Type B pancreatic cell (in vitro differentiated cells): ENCODE results near the gene ATRNL1. TPM values are rescaled to one million over a fixed set of nuclear protein-coding genes. Genes with fewer than 3 reads are reported as not detected.

Source experiments
- DNase-seq: peaks from one replicate; pipeline ENCODE4 v3.0.0; 2021; ENCODE audit warnings: mixed read lengths; ENCODE audit not compliant: unreplicated experiment; ENCODE audit errors: extremely low spot score
- H3K27ac Mint-ChIP-seq: 2 replicates; pipeline ENCODE4 v1.8.0; 2021; ENCODE audit warnings: mild to moderate bottlenecking, mixed read lengths
- H3K27me3 Mint-ChIP-seq: 2 replicates; pipeline ENCODE4 v1.8.0; 2021; ENCODE audit warnings: mixed read lengths
- H3K36me3 Mint-ChIP-seq: 2 replicates; pipeline ENCODE4 v1.8.0; 2021; ENCODE audit warnings: mixed read lengths
- H3K4me1 Mint-ChIP-seq: one replicate; pipeline ENCODE4 v1.8.0; 2021; ENCODE audit warnings: mixed read lengths; ENCODE audit not compliant: unreplicated experiment
- H3K4me3 Mint-ChIP-seq: 2 replicates; pipeline ENCODE4 v1.8.0; 2021; ENCODE audit warnings: mild to moderate bottlenecking, mixed read lengths
- H3K9me3 Mint-ChIP-seq: 2 replicates; pipeline ENCODE4 v1.8.0; 2021; ENCODE audit warnings: mixed read lengths
- total RNA-seq: library from RNA; stranded (reverse); gene quantifications from 2 replicates; pipeline ENCODE4 v1.2.1, GENCODE V29; 2021; ENCODE audit warnings: low replicate concordance
- TF ChIP-seq, protein P1 (sequence below): fragments of 200-600 bp; sonication (generic); conservative IDR thresholded peaks from 2 replicates; pipeline ENCODE4 v1.5.0; 2021; ENCODE audit warnings: antibody characterized with exemption, mild to moderate bottlenecking

The ATRNL1 gene
- total RNA-seq, 1 donor from 2014 or later, result 38.4 TPM

GRCh38 chr10:115844591-115844990 is 751.4 kb downstream of the ATRNL1 start:
- H3K36me3 Mint-ChIP-seq, result no peaks in the 10 kb centered on the region
- H3K4me1 Mint-ChIP-seq, result peaks cover 11% of the 10 kb centered on the region
- H3K9me3 Mint-ChIP-seq, result no peaks in the 10 kb centered on the region
- H3K27me3 Mint-ChIP-seq, result no peaks in the 10 kb centered on the region
- H3K4me3 Mint-ChIP-seq, result no peak overlapping the region
- H3K27ac Mint-ChIP-seq, result no peak overlapping the region
- DNase-seq, result no peak
- TF ChIP-seq, protein P1, sequence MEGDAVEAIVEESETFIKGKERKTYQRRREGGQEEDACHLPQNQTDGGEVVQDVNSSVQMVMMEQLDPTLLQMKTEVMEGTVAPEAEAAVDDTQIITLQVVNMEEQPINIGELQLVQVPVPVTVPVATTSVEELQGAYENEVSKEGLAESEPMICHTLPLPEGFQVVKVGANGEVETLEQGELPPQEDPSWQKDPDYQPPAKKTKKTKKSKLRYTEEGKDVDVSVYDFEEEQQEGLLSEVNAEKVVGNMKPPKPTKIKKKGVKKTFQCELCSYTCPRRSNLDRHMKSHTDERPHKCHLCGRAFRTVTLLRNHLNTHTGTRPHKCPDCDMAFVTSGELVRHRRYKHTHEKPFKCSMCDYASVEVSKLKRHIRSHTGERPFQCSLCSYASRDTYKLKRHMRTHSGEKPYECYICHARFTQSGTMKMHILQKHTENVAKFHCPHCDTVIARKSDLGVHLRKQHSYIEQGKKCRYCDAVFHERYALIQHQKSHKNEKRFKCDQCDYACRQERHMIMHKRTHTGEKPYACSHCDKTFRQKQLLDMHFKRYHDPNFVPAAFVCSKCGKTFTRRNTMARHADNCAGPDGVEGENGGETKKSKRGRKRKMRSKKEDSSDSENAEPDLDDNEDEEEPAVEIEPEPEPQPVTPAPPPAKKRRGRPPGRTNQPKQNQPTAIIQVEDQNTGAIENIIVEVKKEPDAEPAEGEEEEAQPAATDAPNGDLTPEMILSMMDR, result no peak

GRCh38 chr10:115845921-115846320 is 752.8 kb downstream of the ATRNL1 start:
- Mint-ChIP-seq H3K9me3 (no peaks in the 10 kb centered on the region), H3K27ac (no peak overlapping the region), H3K4me3 (no peak overlapping the region), H3K4me1 (peaks cover 11% of the 10 kb centered on the region), H3K36me3 (no peaks in the 10 kb centered on the region), H3K27me3 (no peaks in the 10 kb centered on the region)
- no peak for DNase-seq
- TF ChIP-seq, protein P1, result no peak

DNA sequence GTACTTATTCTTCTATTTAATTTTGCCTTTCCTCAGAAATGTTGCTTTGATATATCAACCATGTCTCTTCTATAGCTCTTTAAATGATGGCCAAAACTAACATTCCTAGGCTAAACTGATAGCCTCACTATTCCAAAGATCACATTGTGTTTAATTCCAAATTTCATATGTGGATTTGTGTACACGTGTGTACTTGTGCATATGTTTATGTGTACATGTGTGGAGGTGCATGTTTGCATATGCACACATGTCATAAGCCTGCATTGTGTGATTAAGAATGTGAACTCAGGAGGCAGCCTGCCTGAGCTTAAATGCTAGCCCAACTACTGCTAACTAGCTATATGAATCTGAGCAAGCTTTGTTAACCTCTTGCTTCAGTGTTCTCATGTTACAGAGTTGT is 753.4 kb downstream of the ATRNL1 start:
- Mint-ChIP-seq H3K27me3 (no peaks in the 10 kb centered on the region), H3K4me3 (no peak overlapping the region), H3K9me3 (no peaks in the 10 kb centered on the region), H3K36me3 (no peaks in the 10 kb centered on the region), H3K4me1 (peaks cover 11% of the 10 kb centered on the region), H3K27ac (no peak overlapping the region)
- DNase-seq, result no peak
- TF ChIP-seq, protein P1, result no peak

- Mint-ChIP-seq H3K36me3 (no peaks in the 10 kb centered on the region), H3K4me3 (no peak overlapping the region), H3K9me3 (no peaks in the 10 kb centered on the region), H3K4me1 (peaks cover 11% of the 10 kb centered on the region), H3K27me3 (no peaks in the 10 kb centered on the region), H3K27ac (no peak overlapping the region)
- DNase-seq, result no peak
- TF ChIP-seq, protein P1, result no peak
These were observed 756.0 kb downstream of the ATRNL1 start for GRCh38 chr10:115849197-115849596.

DNA sequence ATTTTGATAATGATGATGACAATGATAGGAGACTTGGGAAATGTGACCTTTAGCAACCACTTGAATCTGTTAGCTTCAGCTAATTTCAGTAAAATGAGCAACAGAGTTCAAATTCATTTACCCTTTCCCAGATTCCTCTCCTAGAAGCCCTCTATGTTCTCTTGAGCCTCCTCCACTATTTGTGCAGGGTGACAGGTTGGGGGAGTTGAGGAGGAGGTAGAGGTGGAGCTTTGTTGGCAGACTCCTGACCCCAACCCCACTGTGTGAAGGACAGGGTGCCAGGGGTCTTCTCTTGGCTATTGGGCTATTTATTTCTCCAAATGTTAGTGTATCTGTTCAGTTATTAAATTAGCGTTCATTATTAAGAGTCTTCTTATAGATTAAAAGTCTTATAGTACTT is 757.5 kb downstream of the ATRNL1 start:
- no peak for DNase-seq
- Mint-ChIP-seq H3K9me3 (peaks cover 11% of the 10 kb centered on the region), H3K36me3 (peaks cover 4% of the 10 kb centered on the region), H3K27ac (no peak overlapping the region), H3K4me3 (no peak overlapping the region), H3K4me1 (peaks cover 11% of the 10 kb centered on the region), H3K27me3 (no peaks in the 10 kb centered on the region)
- TF ChIP-seq, protein P1, result no peak

- H3K27me3 Mint-ChIP-seq, result no peaks in the 10 kb centered on the region
- H3K4me3 Mint-ChIP-seq, result no peak overlapping the region
These were observed 758.5 kb downstream of the ATRNL1 start for GRCh38 chr10:115851695-115852094.

More at GRCh38 chr10:115851695-115852094, 758.5 kb downstream of the ATRNL1 start:
- TF ChIP-seq, protein P1, result no peak
- peaks cover 11% of the 10 kb centered on the region for H3K9me3 Mint-ChIP-seq
- H3K4me1 Mint-ChIP-seq, result peaks cover 11% of the 10 kb centered on the region
- DNase-seq, result no peak
- H3K36me3 Mint-ChIP-seq, result peaks cover 4% of the 10 kb centered on the region
- H3K27ac Mint-ChIP-seq, result no peak overlapping the region
